Tibial nerve (tissue), 4 donors: Measurements from ENCODE around the gene PCSK5.

ENCODE experiments used
- EP300 ChIP-seq, 2 donors: sonication (generic); formaldehyde crosslinking; IDR thresholded peaks; one replicate each; pipeline ENCODE4 v1.6.1; 2017; ENCODE audit warnings: antibody characterized with exemption in 2 of 2, mild to moderate bottlenecking in 1 of 2
- POLR2A ChIP-seq, 2 donors: fragments of 450-650 bp; IDR thresholded peaks; one replicate each; pipeline ENCODE4 v1.6.1; 2017; ENCODE audit warnings: antibody characterized with exemption in 2 of 2, mild to moderate bottlenecking in 2 of 2, moderate library complexity in 2 of 2
- TF ChIP-seq, protein P1 (sequence below), 5 experiments: fragments of 200-600 bp in 3 of 5; fragments of 450-650 bp in 2 of 5; sonication (generic) in 3 of 5; IDR thresholded peaks; one replicate each; pipeline ENCODE4 v1.5.1; 2016 to 2019; ENCODE audit warnings: antibody characterized with exemption in 5 of 5, mild to moderate bottlenecking in 3 of 5, moderate library complexity in 2 of 5

DNA sequence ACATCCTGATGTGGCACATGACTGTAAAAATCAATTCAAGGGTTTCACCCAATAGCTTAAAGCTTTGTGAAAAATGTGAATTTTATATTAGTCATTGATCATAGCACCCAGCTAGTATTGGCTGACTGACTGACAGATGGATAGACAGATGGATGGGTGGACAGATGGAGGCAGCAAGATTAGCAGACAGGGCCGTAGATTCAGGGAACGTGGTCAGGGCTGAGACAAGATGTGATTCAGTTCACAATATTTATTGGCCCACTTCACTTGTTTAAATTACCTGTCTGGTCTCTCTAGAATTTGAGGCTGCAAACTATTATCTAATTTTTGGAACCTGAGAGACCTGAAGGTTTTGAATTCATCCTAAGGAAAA is 12.0 kb upstream of the PCSK5 start:
- TF ChIP-seq, protein P1, sequence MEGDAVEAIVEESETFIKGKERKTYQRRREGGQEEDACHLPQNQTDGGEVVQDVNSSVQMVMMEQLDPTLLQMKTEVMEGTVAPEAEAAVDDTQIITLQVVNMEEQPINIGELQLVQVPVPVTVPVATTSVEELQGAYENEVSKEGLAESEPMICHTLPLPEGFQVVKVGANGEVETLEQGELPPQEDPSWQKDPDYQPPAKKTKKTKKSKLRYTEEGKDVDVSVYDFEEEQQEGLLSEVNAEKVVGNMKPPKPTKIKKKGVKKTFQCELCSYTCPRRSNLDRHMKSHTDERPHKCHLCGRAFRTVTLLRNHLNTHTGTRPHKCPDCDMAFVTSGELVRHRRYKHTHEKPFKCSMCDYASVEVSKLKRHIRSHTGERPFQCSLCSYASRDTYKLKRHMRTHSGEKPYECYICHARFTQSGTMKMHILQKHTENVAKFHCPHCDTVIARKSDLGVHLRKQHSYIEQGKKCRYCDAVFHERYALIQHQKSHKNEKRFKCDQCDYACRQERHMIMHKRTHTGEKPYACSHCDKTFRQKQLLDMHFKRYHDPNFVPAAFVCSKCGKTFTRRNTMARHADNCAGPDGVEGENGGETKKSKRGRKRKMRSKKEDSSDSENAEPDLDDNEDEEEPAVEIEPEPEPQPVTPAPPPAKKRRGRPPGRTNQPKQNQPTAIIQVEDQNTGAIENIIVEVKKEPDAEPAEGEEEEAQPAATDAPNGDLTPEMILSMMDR (IDR thresholded peaks at IDR 0.05) = no peak
- TF ChIP-seq POLR2A (IDR thresholded peaks at IDR 0.05) (no peak), EP300 (IDR thresholded peaks at IDR 0.05) (no peak)
